ENCODE measurements around the gene BRWD1.

The BRWD1 gene

DNA sequence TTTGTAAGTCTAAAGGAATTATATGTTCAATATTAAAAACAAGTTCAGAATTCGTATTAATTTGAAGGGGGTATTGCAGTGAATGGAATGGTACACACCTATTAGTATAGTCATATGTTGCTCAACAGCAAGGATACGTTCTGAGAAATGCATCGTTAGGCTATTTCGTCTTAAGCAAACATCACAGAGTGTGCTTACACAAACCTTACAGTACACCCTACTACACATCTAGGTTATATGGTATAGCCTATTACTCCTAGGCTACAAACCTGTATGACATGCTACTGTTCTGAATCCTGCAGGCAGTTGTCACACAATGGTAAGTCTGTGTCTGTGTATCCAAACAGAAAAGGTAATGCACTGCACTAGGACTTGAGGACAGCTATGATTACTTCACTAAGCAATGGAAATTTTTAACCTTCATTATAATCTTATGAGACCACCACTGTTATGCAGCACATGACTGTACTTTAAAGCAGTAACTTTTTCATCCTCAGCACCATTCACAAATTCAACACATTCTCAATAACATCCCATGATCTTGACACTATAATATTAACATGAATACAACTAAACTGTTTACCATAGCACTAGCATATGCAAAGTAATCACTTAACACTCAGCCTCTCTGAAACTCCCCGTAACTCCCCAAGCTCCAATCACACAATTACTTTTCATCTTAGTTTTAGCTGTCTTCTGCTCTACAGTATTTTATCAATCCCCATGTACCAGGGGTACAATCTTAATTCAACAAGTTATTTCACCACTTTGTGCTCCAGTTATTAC is 115.8 kb downstream of the BRWD1 start:
- DNase-seq (ENCODE audit: low spot score), result no peak

DNA sequence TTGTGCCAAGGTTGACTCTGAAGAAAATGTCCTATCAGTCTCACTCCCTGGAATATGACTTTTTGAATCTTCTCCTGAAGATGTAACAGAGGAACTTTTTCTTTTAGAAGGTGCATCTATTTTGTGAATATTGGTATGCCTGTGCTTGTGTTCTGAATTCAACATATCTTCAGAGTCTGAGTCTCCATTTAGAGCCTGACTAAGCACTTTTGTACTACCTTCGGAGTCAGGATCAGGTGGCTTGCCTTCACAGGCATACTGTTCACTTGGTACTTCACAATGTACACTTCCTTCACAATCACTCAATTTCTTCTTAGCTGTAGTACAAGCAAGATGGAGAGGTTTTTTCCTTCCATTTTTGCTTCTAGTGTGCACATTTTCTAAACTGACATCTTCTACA is 116.6 kb downstream of the BRWD1 start:
- no peak for DNase-seq (ENCODE audit: low spot score)

DNA sequence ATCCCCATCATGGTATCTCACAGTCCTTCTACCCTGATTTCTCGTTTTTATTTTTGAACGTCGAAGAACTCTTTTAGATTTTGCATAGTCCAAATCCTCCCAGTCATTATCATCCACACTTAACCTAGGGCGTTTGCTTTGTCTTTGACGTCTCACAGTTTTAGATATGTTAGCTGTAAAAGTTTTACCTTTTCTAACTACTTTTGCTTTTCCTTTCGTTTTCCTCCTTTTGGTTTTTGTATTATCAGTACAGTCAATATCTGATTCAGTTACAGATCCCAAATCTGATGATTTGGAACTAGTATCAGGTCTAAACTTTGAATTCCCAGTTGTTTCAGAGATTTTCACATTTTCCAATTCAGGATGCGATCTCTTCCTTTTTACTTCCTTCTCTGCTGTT is 117.1 kb downstream of the BRWD1 start:
- DNase-seq (ENCODE audit: low spot score), result no peak

DNA sequence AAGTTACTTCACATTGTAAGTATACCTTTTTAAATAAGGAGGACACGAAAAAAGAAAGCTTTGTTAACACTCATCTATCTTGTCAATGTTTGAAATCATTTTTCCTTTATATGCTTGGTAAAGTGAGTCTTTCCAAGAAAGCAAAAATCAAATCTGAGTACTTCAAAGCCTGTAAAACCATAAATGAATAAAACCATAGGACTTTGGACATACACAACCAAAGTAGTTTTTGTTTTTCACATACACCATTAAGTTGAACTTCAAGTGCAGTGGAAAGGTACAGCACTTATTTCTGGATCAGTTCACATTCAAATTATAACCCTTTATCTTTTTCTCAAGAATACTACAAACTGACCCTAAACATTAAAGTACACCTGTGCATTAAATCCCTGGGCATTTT is 120.1 kb downstream of the BRWD1 start:
- no peak for DNase-seq (ENCODE audit: low spot score)

DNA sequence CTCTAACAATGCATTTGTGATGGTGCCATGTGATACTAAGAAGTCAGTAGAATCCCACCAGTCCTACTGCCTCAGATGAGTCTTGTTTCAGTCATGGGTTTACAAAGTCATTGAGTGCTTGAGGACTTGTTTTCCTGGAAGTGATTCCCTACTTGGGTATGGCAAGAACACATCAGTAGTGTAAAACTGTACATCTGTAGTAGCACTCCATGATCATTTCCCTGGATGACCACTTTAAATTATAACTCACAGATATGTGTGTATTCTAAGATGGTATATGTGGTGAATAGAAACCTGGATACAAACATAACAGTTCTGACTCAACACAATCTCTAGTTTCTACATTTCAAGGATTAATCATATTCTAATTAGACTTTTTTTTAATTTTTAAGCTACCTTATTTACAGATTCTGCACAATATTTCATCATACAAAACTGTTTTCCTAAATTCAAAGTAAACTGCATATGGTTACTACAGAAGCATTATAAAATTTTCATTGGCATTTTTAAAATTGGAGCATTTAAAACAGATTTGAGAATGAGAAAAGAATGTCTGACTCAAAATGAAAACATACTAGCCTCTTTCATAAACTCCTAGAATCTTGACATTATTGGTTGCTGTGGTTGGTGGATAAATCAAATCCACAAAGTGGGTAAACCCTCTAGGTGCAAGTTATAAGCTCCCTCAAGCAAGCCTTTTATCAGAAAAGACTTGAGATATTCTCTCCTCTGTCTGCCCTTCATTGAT is 123.4 kb downstream of the BRWD1 start:
- peak; percentile 22 for DNase-seq (ENCODE audit: low spot score)

DNA sequence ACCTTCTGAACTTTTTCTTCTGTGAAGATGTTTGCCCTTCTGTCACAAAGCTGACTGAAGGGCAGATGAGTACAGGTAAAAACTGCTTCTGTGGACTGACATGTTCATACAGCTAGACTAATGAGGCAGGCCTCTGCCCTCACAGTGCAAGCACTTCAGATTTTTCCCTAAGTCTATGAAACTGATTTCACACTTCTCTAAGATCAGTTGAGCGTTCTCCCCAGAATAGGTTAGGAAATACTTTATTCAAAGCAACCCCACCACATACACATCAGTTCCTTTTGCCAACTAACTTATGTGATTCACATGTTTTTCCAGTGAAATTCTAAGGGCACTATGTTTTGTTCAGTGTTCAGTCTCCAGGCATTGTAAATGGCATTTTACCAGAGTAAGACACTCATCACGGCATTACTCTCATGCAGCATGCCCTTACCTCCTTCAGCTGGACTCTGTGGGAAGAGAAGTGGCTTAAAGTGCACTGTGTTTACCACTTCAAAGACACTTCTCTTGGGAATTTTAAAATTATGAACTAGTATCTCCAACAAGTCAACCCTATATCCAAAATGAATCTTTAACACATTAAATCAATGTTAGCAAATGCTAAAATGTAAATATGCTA is 124.8 kb downstream of the BRWD1 start:
- no peak for DNase-seq (ENCODE audit: low spot score)

DNA sequence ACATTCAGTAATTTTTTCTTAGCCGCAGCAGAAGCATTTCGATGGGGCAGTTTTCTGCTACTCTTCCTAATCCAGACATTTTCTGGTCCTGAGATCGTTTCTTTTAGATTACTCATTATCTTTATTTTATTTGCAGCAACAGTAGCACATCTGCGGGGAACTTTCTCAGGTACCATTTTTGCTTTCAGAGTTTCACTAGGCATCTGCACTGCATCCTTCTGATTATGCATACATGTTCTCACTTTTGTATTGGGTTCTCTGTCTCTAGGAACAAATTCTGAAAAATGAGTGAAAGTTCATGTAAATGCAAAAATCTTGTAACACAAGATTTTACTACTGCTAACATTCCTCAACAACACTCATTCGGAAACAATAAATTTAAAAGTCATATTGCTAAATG is 126.3 kb downstream of the BRWD1 start:
- no peak for DNase-seq (ENCODE audit: low spot score)

DNA sequence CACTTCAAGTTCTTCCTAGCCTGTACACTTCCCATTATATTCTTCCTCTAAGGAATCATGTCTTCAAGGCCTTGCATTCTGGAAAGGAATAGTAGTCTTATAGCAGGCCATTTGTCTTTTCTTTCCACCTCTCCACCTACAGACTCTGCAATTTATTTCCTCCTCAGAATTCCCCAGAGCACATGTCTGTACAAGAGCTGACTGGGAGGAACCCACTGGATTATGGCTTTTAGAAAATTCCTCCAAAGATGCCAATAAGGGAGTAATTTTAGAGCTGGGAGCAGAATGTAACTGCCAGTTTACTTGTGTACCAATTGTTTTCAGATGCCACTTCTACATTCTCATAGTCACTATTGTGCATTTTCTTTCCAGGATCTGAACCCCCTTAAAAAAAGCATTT is 126.8 kb downstream of the BRWD1 start:
- no peak for DNase-seq (ENCODE audit: low spot score)

DNA sequence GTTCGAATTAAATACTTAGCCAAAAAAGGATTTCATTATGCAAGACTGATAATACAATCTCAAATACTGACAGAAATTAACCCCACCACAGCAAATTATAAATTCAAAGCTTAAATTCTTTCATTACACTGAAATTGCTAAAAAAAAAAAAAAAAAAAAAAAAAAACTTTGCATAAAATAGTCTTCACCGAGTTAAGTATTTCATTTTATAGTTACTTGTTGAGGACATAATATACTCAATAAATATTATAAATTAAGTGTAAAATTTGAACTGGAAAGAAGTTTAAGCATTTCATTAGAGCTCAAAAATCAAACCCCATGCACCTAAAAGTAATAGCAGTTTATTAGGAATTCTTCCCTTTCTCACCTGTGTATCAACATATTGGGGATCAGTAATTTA is 128.3 kb downstream of the BRWD1 start:
- no peak for DNase-seq (ENCODE audit: low spot score)

DNA sequence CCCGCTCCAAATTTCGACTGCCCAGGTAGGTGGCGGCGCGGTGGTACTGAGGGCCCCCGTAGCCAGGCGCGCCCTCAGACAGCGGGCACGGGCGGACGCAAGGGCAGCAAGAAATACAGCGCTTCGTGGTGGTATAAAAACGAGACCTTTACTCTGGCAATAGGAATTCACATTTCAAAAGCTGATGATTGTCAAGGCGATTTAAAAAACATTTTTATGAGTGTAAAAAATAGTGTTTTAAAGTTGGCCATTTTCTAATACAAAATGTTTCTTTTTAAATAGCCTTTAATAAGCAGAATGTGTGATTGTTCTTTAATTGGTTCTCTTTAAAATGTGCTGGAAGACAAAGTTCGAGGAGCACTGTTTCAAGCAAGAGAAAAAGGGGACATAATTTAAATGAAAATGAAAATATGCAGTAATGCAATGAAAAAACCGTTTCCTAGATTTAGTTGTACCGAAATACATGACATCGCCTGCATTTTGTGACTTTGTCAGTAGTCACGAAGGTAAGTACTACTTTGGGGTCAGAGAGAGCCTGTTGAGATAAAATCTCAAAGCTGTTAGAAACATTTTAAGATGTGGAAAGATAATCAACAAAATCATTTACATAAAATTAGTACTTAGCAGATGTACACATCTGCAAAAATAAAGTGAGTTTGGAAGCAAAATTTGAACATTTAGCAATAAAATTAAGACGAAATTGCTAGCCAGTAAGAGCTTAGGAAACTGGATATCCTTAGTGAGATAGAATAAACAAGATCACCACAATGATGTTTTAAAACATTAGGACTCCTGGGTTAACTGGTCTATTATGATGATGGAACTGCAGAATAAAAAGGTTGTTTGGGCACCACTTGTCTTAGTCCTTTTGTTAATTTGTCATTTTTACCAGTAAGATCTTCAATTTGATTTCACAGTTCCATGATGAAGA is 129.1 kb downstream of the BRWD1 start:
- DNase-seq (ENCODE audit: low spot score), result no peak

DNA sequence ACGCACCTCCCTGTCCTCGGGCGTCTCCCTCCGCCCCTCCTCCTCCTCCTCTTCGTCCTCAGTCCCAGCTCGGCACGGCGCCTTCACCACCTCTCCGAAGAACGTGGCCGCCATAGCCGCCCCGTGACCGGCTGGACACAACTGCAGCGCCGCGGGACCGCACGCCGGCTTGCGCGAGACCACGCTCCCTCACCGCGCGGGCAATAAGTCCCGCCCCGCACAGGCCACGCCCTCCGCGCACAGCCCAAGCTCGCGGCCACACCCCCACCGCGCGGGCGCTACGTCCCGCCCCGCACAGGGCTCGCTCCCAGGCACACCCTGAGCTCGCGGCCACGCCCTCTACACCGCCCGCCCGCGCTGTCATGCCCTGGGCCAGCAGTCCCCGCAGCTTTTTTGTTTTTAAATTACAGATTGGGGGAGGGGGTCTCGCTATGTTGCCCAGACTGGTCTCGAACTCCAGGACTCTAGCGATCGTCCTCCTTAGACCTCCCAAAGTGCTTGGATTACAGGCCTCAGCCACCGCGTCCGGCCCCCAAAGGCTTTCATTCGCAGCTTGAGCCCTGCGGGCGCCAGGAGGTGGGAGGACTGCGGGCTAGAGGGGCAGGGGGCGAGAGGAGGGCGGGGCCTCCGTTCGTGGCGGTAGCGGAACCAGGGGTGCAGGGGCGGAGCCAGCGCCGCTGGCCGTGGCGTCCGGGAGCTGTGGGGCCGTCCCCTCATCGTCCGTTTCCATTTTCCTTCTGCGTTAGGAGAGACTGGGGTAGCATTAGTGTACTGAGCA is 130.0 kb downstream of the BRWD1 start, which contains the start of gene PSMG1:
TSS of gene PSMG1 (minus strand) at position 180 of the 778 bp plus-strand sequence. CDS start at position 114, 66 bp downstream.
- peak; percentile 80 for DNase-seq (ENCODE audit: low spot score)

DNA sequence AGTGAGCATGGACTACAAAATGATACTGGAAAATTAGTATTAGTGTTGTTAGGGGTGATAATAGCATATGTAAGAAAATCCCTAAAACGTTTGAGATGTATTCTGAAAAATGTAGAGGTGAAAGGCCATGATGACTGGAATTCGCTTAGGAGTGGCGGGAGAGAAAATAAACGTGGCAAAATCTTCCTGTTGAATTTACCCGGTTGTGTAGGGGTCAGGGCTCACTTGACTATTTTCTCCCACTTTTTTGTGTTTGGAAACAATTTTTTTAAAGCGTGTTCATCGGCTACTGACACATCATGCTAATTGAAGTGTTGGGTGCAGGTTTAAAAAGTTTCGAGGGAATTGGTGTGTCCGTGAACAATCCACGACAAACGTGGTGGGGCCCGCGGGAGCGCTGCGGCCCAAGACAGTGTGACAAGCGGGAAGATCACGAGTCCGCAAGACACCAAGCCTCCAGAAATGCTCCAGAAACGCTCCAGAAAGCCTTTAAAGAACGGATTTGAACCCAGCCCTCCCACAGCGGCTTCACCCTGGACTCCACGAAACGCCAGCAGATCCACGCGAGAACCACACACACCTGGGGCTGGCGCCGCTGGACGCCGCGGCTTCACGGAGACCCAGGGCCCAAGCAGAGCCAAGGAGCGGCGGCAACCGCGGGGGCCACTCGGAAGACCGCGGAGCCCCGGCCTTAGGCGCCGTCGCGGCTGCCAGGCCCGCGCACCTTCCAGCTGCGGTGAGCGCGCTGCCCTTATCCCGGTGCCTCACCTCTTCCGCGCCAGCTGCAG is 130.8 kb downstream of the BRWD1 start:
- DNase-seq (ENCODE audit: low spot score), result no peak

DNA sequence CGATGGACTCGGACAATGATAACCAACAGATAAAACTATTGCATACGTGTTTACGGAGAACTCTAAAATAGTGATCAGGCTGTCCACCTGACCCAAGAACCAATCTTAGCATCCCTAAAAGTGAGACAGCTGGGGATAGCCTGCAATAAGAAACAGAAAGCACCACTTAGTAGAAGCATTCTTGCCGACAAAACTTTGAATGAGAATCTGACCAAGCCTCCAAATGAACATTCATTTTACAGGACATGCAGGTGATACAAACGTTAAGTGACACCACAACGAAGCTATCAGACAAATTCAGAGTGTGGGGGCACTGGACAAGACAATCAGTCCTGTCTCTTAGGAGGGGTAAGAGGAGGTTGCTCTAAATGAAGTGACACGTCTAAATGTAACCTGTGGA is 131.4 kb downstream of the BRWD1 start:
- DNase-seq (ENCODE audit: low spot score), result no peak

DNA sequence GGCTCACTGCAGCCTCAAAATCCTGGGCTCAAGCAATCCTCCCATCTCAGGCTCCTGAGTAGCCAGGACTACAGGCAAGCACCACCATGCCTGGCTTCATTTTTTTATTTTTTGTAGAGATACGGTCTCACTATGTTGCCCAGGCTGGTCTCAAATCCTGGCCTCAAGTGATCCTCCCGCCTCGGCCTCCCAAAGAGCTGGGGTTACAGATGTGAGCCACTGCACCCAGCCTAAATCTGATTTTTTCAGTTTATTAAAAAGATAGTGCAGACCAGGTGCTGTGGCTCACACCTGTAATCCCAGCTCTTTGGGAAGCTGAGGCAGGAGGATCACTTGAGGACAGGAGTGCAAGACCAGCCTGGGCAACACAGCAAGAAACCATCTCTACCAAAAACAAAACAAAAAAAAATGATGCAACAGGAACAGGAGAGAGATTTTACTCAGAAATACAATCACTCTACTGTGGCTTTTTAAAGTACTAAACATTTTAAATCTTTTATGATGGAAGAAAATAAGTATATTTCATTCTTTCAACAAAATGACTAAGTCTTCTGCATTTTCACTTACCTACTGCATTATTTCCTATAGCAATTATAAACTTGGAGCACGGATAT is 132.1 kb downstream of the BRWD1 start:
- no peak for DNase-seq (ENCODE audit: low spot score)

DNA sequence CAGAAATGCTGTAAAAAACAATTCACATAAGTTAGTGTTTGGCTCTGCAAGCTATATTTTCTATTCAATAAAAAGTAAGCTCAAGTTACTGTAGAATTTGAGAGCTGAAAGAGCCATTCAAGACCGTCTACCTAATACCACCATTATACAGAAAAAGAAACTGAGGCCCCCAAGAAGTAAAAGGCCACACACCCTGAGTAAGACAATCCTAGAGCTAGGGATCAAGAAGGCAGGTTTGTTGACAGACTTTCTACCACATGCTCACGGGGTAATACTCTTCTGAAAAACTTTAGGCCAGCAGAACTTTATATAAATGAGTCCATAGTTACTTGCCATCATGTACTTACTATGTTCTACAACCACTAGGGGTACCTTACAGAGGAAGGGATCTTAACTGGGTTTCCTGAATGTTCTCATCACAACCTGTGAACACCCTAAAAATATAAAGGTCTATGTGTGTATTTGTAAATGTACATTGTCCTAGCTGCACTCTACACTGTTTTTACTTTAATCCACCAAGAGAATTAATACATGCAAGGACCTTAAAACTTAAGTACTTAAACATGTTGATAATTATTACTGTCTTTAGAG is 132.9 kb downstream of the BRWD1 start:
- no peak for DNase-seq (ENCODE audit: low spot score)

DNA sequence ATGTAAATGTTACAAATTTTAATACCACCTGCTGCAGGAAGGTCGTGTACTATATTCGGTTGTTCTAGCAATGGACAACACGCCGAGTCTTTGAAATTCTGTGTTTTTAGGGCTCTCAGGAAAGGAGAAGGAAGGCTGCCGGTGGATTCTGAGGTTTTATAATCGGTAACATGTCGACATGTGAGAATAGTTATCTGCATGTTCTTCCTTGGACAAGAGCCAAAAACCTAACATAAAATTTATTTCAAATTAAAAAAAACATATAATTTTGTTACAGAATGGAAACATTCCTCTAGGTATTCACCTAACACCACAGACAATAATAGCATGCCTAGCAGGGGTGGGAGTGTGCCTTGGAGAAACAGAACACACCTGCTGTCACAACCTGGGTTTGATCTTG is 135.0 kb downstream of the BRWD1 start:
- no peak for DNase-seq (ENCODE audit: low spot score)

DNA sequence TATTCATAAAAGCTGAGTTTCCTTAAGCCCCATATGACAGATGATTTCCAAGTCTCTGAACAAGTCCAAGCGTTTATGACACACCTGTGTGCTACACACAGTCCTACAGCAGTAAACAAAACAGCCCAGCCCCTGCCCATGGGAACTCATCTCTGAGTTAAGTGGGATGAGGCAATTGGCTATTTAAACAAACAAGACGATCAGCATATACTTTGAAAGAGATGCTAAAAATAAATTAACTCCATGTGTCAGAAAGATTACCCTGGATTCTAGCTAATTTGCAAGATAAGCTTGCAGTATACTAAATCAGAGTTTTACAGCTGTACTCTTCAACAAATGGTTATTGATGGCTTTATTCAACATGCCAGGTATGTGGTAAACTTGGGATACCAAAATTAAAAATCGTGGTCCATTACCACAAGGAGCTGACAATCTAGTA is 137.1 kb downstream of the BRWD1 start:
- DNase-seq (ENCODE audit: low spot score), result no peak

DNA sequence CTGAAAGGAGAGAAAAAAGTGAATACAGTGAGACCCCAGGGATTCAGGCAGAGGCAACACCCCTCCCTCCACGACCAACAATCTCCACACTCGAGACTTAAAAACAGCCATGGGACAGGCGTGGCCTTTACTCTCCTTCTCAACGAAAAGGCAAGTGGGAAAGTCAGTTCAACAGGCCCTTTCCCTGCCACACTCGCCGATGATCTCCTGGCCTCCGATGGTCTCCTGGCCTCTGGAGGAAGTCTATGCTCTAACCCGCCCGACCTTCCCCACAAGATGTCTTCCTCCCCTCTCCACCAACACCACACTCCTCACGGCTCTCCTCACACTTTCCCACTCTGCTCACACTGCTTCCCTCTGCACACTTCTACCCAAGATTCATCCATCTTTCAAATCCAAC is 137.8 kb downstream of the BRWD1 start:
- DNase-seq (ENCODE audit: low spot score), result no peak

DNA sequence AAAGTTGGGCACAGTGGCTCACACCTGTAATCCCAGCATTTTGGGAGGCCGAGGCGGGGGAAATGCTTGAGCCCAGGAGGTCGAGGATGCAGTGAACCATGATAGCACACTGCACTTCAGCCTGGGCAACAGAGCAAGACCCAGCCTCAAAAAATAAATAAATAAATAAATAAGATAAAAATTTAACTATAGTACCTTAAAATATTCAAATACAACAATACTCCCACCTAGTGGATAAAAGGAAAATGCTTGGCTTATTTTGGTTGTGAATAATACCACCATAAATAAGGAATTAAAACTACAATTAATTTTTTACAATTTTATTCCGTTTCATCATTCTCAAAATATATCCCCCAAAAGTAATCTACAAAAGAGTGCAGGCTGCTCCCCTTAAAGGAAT is 138.3 kb downstream of the BRWD1 start:
- DNase-seq (ENCODE audit: low spot score), result no peak

All from hepatic stellate cell (primary cell).